Measurements from ENCODE around the gene PHLPP2. TPM values are rescaled to one million over a fixed set of nuclear protein-coding genes. Genes with fewer than 3 reads are reported as not detected.

The PHLPP2 gene, protein sequence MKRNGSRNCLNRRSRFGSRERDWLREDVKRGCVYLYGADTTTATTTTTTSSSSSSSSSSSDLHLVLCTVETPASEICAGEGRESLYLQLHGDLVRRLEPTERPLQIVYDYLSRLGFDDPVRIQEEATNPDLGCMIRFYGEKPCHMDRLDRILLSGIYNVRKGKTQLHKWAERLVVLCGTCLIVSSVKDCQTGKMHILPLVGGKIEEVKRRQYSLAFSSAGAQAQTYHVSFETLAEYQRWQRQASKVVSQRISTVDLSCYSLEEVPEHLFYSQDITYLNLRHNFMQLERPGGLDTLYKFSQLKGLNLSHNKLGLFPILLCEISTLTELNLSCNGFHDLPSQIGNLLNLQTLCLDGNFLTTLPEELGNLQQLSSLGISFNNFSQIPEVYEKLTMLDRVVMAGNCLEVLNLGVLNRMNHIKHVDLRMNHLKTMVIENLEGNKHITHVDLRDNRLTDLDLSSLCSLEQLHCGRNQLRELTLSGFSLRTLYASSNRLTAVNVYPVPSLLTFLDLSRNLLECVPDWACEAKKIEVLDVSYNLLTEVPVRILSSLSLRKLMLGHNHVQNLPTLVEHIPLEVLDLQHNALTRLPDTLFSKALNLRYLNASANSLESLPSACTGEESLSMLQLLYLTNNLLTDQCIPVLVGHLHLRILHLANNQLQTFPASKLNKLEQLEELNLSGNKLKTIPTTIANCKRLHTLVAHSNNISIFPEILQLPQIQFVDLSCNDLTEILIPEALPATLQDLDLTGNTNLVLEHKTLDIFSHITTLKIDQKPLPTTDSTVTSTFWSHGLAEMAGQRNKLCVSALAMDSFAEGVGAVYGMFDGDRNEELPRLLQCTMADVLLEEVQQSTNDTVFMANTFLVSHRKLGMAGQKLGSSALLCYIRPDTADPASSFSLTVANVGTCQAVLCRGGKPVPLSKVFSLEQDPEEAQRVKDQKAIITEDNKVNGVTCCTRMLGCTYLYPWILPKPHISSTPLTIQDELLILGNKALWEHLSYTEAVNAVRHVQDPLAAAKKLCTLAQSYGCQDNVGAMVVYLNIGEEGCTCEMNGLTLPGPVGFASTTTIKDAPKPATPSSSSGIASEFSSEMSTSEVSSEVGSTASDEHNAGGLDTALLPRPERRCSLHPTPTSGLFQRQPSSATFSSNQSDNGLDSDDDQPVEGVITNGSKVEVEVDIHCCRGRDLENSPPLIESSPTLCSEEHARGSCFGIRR (N-terminal part only)
- 7.7 TPM for total RNA-seq

GRCh38 chr16:71724320-71724751 lies at the start of gene PHLPP2:
Gene PHLPP2 (minus strand): TSS chr16:71724701. CDS start chr16:71714795, 9,906 bp downstream.

DNA sequence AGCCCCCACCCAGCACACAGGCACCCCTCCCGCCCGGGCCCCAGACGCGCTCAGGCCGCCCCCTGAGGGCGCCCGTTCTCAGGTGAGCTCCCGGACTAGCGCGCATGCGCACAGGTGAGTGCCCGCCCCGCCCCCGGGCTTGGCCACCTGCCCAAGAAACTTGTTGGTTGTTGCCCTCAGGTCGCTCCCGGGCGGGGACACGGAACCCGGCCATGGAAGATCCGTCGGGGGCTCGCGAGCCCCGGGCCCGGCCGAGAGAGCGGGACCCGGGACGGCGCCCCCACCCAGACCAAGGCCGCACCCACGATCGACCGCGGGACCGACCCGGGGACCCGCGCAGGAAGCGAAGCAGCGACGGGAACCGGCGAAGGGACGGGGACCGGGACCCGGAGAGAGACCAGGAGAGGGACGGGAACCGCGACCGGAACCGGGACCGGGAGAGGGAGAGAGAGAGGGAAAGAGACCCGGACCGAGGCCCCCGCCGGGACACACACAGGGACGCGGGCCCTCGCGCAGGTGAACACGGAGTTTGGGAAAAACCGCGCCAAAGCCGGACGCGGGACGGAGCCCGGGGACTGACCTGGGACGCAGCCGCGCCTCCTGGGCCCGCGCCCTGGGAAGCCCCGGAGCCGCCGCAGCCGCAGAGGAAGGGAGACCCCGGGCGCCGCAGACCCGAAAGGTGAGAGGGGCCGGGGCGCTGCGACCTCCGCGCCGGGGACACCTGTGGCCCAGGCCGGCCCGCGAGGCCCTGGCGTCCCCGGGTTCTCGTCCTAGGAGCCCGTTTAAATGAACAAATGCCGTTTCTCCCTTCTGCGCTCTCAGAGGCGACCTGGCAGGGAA lies 98.3 kb downstream of the PHLPP2 start, which contains the start of gene MARVELD3:
MARVELD3 (plus strand) TSS at position 167 of the 840 bp plus-strand sequence; CDS start at position 213, 46 bp downstream.

Small RNAs within 50 kb of the gene (small RNA-seq; reads per million reads assigned to genes)
- gene RNU6-208P (ENCODE audit: low replicate concordance) (not detected), gene SNORA70D (ENCODE audit: low replicate concordance) (not detected), gene SNORD71 (ENCODE audit: low replicate concordance) (4,894 reads per million, percentile 100 among the genes with 10 or more reads in this experiment)

Other genes starting within 250 kb of the PHLPP2 start
- 7.9 TPM for gene ZNF19, start 235.4 kb downstream of the PHLPP2 start, total RNA-seq
- gene CHST4, start 198.3 kb downstream of the PHLPP2 start, total RNA-seq: not detected
- not detected for gene TAT, start 147.6 kb downstream of the PHLPP2 start, total RNA-seq
- gene MARVELD3, start 98.5 kb downstream of the PHLPP2 start, total RNA-seq: 18.3 TPM
- gene AP1G1, start 84.1 kb upstream of the PHLPP2 start, total RNA-seq: 104 TPM
- 25.4 TPM for gene ATXN1L, start 121.3 kb upstream of the PHLPP2 start, total RNA-seq
- gene ZNF821, start 159.5 kb upstream of the PHLPP2 start, total RNA-seq: 14.6 TPM
- 247 TPM for gene IST1, start 170.8 kb upstream of the PHLPP2 start, total RNA-seq